GM18517 (cell line): ENCODE results near the gene RPL36AL.

ENCODE experiments used
- ATAC-seq: cut with Tn5 transposase; IDR thresholded peaks from one replicate; pipeline ENCODE4 v1.9.1; 2021; ENCODE audit warnings: mild to moderate bottlenecking, moderate library complexity; ENCODE audit not compliant: unreplicated experiment

Gene RPL36AL

GRCh38 chr14:49582113-49582977 is 38.1 kb downstream of the RPL36AL start:
- no peak for ATAC-seq

- no peak for ATAC-seq
Observed at GRCh38 chr14:49581209-49582112, 39.0 kb downstream of the RPL36AL start.

- no peak for ATAC-seq
Observed at GRCh38 chr14:49579841-49580240, 40.6 kb downstream of the RPL36AL start.

GRCh38 chr14:49578141-49578540 is 42.3 kb downstream of the RPL36AL start:
- ATAC-seq = no peak

GRCh38 chr14:49574038-49574437 is 46.4 kb downstream of the RPL36AL start:
- ATAC-seq = no peak

- no peak for ATAC-seq
Observed at GRCh38 chr14:49569281-49569680, 51.1 kb downstream of the RPL36AL start.
